Keratinocyte (primary cell): ENCODE measurements around the gene KCNC1.

Source experiments
- CTCF ChIP-seq, 3 experiments: IDR thresholded peaks in 1 of 3; conservative IDR thresholded peaks in 1 of 3; optimal IDR thresholded peaks in 1 of 3; 2 replicates in 2 of 3; 3 replicates in 1 of 3; pipeline versions ENCODE3 to v1.5.1; 2011; ENCODE audit warnings: low read length in 3 of 3, mild to moderate bottlenecking in 3 of 3, moderate library complexity in 2 of 3, control low read depth in 1 of 3, inconsistent platforms in 1 of 3; ENCODE audit not compliant: insufficient read depth in 2 of 3; ENCODE audit errors: extremely low read depth in 1 of 3
- EZH2 ChIP-seq: IDR thresholded peaks from one replicate; pipeline ENCODE4 v1.6.1; 2012; ENCODE audit warnings: inconsistent platforms, mild to moderate bottlenecking, low read length, moderate library complexity

GRCh38 chr11:17798716-17799115 is 64.1 kb downstream of the KCNC1 start:
- TF ChIP-seq CTCF (optimal IDR thresholded peaks at IDR 0.05 in 1 of 3, IDR thresholded peaks at IDR 0.05 in 1 of 3, conservative IDR thresholded peaks at IDR 0.05 in 1 of 3; ENCODE audit: extremely low read depth in 1 of 3, insufficient read depth in 2 of 3, low read length in 3 of 3), result no peak
- no peak for TF ChIP-seq EZH2
